PFSK-1 (cell line): Measurements from ENCODE around the gene ADH4.

Source experiments
- FOXP2 ChIP-seq: optimal IDR thresholded peaks from 2 replicates; pipeline ENCODE3; 2011; ENCODE audit warnings: borderline replicate concordance, control low read depth, inconsistent platforms; ENCODE audit not compliant: insufficient read depth; ENCODE audit errors: extremely low read length, extremely low read depth
- POLR2AphosphoS5 ChIP-seq: IDR thresholded peaks from 2 replicates; pipeline ENCODE4 v1.6.1; 2012; ENCODE audit warnings: low read depth, mild to moderate bottlenecking, control low read depth, low read length, moderate library complexity
- REST ChIP-seq, 2 experiments: IDR thresholded peaks; 2 replicates each; pipeline versions ENCODE4 v1.6.1 to v1.8.0; 2011 to 2012; ENCODE audit warnings: low read depth in 2 of 2, low read length in 2 of 2, control low read depth in 1 of 2, inconsistent platforms in 1 of 2, mild to moderate bottlenecking in 1 of 2, moderate library complexity in 1 of 2; ENCODE audit not compliant: insufficient read depth in 1 of 2
- SIN3A ChIP-seq: IDR thresholded peaks from 2 replicates; pipeline ENCODE4 v1.6.1; 2012; ENCODE audit warnings: mild to moderate bottlenecking, low read length, moderate library complexity, borderline replicate concordance; ENCODE audit not compliant: insufficient read depth
- TAF1 ChIP-seq: IDR thresholded peaks from 2 replicates; pipeline ENCODE4 v1.6.1; 2012; ENCODE audit warnings: low read length, control low read depth, borderline replicate concordance; ENCODE audit not compliant: insufficient read depth

ADH4 gene

GRCh38 chr4:99117876-99118693, 26.0 kb downstream of the ADH4 start:
- TF ChIP-seq FOXP2 (no peak), REST (IDR thresholded peaks at IDR 0.05; ENCODE audit: insufficient read depth in 1 of 2, low read depth in 2 of 2, low read length in 2 of 2) (no peak), SIN3A (no peak)

- TF ChIP-seq SIN3A (no peak), TAF1 (no peak), FOXP2 (no peak), POLR2AphosphoS5 (no peak), REST (IDR thresholded peaks at IDR 0.05; ENCODE audit: insufficient read depth in 1 of 2, low read depth in 2 of 2, low read length in 2 of 2) (no peak)
Measured at GRCh38 chr4:99104153-99104552, 39.9 kb downstream of the ADH4 start.

- no peak for TF ChIP-seq SIN3A
- TF ChIP-seq POLR2AphosphoS5 = no peak
- no peak for TF ChIP-seq TAF1
- TF ChIP-seq FOXP2 = no peak
- TF ChIP-seq REST (IDR thresholded peaks at IDR 0.05; ENCODE audit: insufficient read depth in 1 of 2, low read depth in 2 of 2, low read length in 2 of 2) = no peak
Measured at GRCh38 chr4:99103166-99103565, 40.9 kb downstream of the ADH4 start.

- TF ChIP-seq FOXP2 (no peak), REST (IDR thresholded peaks at IDR 0.05; ENCODE audit: insufficient read depth in 1 of 2, low read depth in 2 of 2, low read length in 2 of 2) (no peak), SIN3A (no peak), TAF1 (no peak), POLR2AphosphoS5 (no peak)
Measured at GRCh38 chr4:99102634-99103033, 41.5 kb downstream of the ADH4 start.

GRCh38 chr4:99100876-99101275, 43.2 kb downstream of the ADH4 start:
- no peak for TF ChIP-seq SIN3A
- TF ChIP-seq POLR2AphosphoS5 = no peak
- no peak for TF ChIP-seq TAF1
- no peak for TF ChIP-seq FOXP2
- no peak for TF ChIP-seq REST (IDR thresholded peaks at IDR 0.05; ENCODE audit: insufficient read depth in 1 of 2, low read depth in 2 of 2, low read length in 2 of 2)
